ENCODE results near the gene ADAMTS2. TPM values are rescaled to one million over a fixed set of nuclear protein-coding genes. Genes with fewer than 3 reads are reported as not detected.

Gene ADAMTS2
- total RNA-seq, 4 donors from 2014 or later, result 39.5 to 61.9 (median 56.4) TPM

DNA sequence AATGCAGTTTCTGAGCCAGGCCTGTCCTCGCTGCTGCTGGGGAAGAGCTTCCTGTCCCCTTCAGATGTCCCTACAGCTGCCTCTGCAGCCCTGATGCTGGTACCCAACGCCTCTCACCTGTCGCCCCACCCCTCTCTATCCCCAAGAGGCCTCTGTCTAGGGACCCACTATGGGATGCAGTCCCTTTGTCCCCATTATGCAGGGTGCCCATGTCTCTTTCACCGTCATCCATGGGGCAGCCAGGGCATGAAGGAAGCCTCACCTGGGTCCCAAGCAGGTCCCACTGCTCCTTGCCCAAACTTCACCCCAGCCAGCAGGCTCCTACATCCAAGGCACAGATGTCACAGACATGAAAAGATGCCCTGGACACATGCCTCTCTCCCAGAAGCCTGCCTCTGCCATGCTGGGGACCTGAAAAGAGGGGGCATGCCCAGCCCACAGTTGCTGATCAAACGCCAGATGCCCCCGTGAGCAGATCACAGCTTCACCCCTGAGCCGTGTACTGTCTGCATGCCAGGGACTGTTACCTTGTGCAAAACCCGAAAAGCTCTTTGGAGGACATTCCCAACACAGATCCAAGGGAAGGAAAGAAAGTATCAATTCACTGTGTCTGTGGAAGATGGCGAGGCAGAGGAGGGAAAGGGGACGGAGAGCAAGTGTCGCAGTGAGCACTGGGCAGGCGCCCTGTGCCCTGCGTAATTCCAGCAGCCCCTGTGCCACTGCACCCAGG is 81.0 kb downstream of the ADAMTS2 start:
- no peak for TF ChIP-seq CTCF (IDR thresholded peaks at IDR 0.05)
- ATAC-seq (ENCODE audit: low FRiP score), result no peak
- DNase-seq (ENCODE audit: low spot score), result peak; percentile 13

DNA sequence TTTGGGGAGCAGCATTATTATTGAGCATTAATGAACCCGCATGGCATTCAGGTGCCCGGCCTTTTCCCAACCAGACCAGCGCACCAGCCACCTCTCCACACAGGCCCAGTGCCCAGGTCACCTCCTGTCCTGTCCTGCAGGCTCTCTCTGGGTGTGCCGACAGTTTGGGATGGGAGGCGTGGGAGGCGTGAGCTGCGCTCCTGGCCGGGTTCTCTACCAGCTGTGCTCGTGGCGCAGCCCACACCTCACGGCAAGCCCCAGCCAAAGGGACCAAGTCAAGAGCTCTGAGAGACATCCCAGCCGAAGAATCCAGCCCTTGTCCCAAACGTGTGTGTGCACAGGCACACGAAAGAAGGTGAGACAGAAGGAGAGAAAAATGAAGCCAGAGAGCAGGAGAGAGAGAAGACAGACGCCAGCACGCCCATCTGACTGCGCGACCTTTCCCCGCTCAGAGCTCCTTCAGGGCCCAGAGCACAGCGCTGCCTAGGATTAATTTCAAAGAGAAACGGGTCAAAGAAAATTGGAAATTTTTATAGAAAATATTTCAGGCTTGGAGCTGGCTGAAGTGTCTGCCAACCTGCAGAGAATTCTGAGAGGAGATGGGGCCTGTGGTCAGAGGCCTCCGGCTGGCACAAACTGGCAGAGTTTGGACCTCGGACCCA is 81.7 kb downstream of the ADAMTS2 start:
- DNase-seq (ENCODE audit: low spot score) (peak; percentile 19), ATAC-seq (ENCODE audit: low FRiP score) (no peak)
- TF ChIP-seq CTCF (IDR thresholded peaks at IDR 0.05), result no peak

DNA sequence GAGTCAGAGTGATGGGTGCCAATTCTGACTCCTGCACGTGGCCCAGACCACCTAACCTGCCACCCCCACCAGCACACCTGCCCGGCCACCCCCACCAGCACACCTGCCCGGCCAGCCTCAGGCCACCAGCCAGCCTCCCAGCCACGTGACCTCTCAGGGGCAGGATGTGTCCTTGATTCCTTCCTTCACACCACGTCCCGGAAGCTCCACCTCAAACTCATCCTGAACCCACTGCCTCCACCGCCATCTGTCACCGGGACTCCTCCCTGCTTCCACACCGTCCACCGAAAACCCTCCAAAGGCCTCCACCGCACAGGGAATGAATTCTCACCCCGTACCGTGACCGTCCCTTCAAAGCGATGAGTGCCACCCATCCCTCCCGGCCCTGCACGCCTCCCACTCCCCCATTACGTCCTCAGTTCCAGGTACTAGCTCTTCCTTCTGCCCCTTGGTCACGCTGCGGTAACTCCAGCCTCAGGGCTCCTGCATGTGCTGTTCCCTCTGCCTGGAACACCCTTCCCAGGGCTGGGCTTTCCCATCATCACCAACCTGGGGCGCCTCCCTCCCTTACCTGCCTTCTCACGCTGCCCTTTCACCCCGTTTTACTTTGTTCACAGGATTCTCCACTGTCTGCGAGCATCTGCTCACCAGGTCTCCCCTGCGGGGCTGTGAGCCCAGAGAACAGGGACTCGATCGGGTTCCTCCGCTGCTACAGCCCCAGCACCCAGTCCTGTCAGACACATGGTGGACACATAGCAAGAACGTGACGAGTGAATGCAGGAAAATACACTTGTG is 82.9 kb downstream of the ADAMTS2 start:
- no peak for ATAC-seq (ENCODE audit: low FRiP score)
- no peak for TF ChIP-seq CTCF (IDR thresholded peaks at IDR 0.05)
- peak; percentile 18 for DNase-seq (ENCODE audit: low spot score)

DNA sequence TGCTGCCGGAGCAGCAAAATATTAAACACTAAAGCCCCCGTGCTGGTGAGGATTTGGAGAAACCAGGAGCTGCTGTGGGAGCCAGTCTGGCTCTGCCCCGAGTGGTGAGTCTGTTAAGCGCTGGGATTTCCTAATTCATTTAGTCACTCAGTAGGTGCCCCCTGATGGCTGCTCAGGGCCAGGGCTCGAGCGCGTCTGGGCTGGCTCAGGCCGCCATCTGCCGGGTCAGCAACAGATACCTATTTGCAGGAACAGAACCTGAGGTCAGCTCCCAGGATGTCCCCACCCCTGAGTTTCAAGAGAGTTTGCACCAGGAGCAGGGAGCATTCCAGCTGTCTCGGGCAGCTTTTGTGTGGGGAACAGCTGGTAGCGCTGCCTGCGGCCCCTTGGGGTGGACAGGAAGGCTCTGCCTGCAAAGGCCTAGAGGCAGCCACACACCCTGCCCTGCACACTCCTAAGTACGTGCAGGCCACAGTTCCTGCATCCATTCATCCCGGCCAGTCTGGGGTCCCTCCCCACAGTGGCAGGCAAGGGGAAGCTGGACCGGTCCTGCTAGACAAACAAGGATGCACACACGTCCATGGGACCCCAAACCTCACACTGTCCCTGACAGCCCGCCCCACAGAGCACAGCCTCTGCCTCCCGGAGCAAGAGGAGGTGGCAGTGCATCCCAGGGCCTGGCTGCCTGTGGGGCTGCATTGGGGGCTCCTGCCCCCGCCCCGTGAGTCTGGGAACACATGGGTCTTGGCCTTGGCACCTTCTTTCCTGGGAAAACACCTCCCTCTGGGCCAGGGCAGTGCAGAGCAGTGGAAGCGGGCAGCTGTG is 83.7 kb downstream of the ADAMTS2 start:
- no peak for TF ChIP-seq CTCF (IDR thresholded peaks at IDR 0.05)
- DNase-seq (ENCODE audit: low spot score) (no peak), ATAC-seq (ENCODE audit: low FRiP score) (no peak)

- ATAC-seq (ENCODE audit: low FRiP score), result no peak
- DNase-seq (ENCODE audit: low spot score), result no peak
- no peak for TF ChIP-seq CTCF (IDR thresholded peaks at IDR 0.05)
Measured at GRCh38 chr5:179260324-179261070, 84.8 kb downstream of the ADAMTS2 start.

- DNase-seq (ENCODE audit: low spot score) (no peak), ATAC-seq (ENCODE audit: low FRiP score) (no peak)
- TF ChIP-seq CTCF (IDR thresholded peaks at IDR 0.05), result no peak
Measured at GRCh38 chr5:179259731-179260323, 85.4 kb downstream of the ADAMTS2 start.
